GM12801 (cell line): Measurements from ENCODE around the gene ANKRD30BL.
"Not testable (repeated sequence)": the region's sequence is repeated elsewhere in the genome, so short reads cannot be mapped to it uniquely, and the experiment has no call there.

Source experiments
- TF ChIP-seq, protein P1 (sequence below): IDR thresholded peaks from one replicate; pipeline ENCODE4 v1.5.1; 2011; ENCODE audit warnings: control low read depth; ENCODE audit not compliant: insufficient read length; ENCODE audit errors: extremely low read depth

The ANKRD30BL gene

DNA sequence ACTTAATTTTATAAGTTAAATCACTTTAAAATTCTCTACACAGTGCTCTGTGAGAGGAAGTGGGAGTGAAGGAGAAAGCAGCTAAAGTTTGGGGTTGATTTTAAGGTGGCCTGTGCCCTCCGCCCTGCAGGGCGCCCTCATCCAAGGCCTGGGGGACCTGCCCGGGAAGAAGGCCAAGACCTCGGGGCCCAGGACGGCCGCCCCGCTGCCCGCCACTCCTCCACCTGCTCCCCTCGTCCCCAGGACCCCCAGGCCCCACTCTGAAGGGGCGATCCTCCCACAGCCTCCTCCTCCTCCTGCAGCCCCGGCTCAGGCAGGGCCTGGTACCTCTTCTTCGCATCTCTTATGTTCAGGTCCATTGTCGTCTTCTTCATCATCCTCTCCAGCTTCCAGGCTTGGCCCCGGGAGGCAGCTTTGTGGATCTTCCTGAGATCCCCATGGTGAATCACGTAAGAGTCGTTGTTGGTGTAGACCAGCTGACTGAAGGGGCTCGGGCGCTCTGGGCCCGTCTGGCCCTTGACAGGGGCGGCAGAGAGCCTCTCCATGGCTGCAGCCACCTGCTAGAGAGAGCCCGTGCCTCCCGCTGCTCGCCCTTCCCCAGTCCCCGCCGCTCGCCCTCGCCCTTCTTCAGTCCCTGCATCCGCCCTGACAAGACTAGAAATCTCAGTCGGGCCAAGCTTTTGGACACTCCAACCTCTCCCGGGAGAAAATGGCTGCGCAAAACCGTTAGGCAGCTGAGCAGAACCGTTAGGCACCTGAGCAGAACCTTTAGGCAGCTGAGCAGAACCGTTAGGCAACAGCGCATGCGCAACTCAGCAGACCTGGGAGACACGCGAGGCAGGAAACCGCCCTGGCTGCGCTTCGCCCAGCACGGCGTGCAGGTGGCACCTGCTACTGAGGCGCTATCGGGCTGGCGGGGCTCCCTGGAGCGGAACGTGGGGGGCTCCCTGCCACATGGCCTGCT lies at the start of gene ANKRD30BL:
TSS of gene ANKRD30BL (minus strand) at position 792 of the 964 bp plus-strand sequence. CDS start at position 545, 247 bp downstream.
- TF ChIP-seq, protein P1, sequence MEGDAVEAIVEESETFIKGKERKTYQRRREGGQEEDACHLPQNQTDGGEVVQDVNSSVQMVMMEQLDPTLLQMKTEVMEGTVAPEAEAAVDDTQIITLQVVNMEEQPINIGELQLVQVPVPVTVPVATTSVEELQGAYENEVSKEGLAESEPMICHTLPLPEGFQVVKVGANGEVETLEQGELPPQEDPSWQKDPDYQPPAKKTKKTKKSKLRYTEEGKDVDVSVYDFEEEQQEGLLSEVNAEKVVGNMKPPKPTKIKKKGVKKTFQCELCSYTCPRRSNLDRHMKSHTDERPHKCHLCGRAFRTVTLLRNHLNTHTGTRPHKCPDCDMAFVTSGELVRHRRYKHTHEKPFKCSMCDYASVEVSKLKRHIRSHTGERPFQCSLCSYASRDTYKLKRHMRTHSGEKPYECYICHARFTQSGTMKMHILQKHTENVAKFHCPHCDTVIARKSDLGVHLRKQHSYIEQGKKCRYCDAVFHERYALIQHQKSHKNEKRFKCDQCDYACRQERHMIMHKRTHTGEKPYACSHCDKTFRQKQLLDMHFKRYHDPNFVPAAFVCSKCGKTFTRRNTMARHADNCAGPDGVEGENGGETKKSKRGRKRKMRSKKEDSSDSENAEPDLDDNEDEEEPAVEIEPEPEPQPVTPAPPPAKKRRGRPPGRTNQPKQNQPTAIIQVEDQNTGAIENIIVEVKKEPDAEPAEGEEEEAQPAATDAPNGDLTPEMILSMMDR: not testable (repeated sequence)
